Activated T-cell treated with anti-CD3 and anti-CD28 coated beads, Interleukin-2, amount 50 U/mL, for 1 hour (primary cell): ENCODE results near the gene LRP1-AS.

Experiments used
- DNase-seq: peaks from one replicate; pipeline ENCODE4 v3.0.0-alpha.2; 2020

The LRP1-AS gene

GRCh38 chr12:57158665-57159064 is 11.2 kb upstream of the LRP1-AS start:
- DNase-seq: no peak

GRCh38 chr12:57158186-57158585 is 10.8 kb upstream of the LRP1-AS start:
- no peak for DNase-seq

DNA sequence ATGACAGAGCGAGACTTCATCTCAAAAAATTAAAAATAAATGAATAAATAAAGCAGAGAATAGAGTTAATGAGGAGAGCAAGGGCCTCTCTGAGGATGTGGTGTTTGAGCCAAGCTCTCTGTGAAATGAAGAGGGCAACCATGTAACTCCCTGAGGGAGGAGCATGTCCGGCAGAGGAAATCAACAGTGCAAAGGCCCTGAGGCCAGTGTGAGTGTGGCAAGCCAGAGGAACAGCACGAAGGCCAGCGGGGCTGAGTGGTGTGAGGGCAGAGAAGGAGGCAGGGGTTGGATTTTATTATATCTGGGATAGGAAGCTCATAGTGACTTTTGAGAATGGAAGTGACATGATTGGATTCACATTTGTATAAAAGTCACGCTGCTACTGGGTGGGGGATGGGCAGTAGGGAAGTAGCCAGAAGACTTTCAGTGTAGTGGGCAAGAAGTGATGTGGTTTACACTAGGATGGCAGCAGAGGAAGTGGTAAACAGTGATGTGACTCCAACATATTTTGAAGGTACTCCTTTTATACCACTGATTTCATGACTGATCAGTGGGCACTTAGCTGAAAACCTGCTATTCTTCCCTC is 10.3 kb upstream of the LRP1-AS start:
- no peak for DNase-seq

- no peak for DNase-seq
Measured at GRCh38 chr12:57156701-57157403, 9.4 kb upstream of the LRP1-AS start.

DNA sequence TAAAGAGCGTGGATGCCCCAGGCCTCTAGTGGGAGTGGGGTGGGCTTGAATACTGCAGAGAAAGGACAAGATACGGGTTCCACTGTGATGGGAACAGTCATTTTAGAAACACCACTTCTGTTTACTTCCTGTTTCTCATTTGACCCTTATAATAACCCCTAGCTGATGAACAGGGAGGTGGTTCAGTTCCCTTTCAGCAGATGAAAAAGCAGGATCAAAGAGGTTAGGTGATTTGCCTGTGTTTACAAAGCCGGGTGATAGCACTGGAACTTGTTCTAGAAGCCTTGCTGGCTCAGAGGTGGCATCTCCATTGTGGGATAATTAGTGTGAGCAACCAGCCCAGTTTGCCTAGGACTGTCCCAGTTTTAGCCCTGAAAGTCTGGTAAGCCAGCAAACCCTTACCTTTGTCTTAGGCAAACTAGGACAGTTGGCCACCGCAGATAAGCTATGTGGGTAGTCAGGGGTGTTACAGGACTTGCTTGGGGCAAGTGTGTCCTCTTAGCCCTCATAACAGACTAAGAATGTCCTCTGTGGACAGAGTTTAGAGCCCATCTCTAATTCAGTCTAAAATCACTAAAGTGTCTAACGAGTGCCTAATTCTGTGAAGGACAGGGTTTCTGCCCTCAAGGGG is 7.5 kb upstream of the LRP1-AS start:
- no peak for DNase-seq

- DNase-seq: no peak
Measured at GRCh38 chr12:57154076-57154475, 6.7 kb upstream of the LRP1-AS start.

- DNase-seq: no peak
Measured at GRCh38 chr12:57153415-57153997, 6.1 kb upstream of the LRP1-AS start.

DNA sequence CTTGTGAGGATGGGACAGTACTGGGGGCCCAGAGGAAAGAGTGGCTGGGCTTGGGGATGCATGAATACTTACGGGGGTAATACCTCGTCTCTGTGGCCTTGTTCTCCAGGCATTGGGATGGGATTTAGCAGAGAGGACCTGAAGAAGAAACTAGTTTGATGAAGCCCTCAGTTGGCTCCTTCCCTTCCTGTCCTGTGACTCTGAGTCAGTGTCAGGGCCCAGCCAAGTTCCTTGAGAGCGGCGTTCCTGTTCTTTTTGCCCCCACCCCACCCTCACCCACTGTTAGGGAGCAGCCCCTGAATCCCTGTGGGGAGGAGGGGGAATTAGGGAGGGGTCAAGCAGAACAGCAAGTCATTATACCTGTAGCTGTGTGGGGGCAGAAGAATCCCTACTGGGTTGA is 5.2 kb upstream of the LRP1-AS start:
- DNase-seq: no peak

GRCh38 chr12:57151741-57152630 is 4.6 kb upstream of the LRP1-AS start:
- no peak for DNase-seq

DNA sequence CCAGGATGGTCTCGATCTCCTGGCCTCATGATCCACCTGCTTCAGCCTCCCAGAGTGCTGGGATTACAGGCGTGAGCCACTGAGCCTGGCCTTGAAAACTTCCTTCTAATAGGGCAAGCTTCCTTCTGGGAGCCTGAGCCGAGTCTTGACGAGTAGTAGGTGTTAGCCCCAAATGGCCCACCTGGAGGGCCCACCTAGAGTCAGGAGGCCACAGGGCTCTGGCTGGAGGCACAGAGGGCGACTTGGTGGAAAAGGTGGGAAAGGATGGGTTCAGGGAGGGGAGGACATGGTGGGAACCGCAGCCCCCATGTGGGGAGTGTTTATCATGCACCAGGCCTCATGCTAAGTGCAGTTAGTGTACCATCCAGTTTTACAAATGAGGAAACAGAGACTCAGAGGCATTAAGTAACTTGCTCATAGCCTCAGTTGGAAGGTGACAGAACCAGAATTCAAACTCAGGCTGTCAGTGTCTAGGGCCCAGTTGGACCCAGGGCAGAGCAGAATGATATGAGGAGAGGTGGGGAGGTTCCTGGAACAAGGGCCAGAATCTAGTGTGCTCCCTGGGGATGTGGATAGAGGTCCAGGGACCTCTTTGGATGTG is 3.1 kb upstream of the LRP1-AS start:
- no peak for DNase-seq

GRCh38 chr12:57149245-57149900 is 2.0 kb upstream of the LRP1-AS start:
- DNase-seq: no peak

DNA sequence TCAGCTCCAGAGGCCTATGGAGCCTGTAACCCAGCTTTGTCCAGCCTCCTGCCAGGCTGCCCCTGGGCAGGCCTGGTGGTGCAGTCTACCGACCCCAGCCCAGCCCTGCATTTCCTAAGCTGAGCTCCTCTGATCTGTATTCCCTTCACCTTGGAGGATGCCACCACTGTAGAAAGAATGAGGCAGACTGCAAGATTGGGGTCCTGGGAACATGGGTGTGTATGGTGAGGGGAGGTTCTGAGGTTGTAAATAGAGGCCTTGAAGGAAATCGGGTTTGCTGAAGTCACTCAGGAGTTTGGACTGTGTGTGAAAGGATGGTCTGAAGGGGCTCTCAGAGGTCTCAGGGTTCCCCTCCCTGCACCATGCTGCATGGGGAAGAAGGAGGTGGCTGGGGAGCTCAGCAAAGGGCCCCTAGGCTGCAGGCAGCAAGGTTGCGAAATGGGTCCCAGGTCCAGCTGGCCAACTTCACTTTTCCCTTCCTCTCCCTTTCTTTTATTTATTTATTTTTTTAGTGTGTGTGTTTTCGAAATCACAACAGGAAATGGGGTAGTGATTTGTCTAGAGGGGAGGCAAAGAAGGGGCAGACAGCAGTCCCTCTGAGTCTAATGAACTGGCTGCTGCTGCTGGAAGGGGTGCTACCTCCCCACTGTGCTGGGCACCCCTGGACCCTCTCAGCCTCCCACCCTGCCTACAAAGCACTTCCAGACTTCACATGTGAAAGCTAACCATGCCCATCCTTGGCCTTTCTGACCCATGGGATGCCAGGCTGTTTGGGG is 1.2 kb upstream of the LRP1-AS start:
- DNase-seq: no peak

GRCh38 chr12:57146092-57146491 is 1.3 kb downstream of the LRP1-AS start:
- DNase-seq: no peak

DNA sequence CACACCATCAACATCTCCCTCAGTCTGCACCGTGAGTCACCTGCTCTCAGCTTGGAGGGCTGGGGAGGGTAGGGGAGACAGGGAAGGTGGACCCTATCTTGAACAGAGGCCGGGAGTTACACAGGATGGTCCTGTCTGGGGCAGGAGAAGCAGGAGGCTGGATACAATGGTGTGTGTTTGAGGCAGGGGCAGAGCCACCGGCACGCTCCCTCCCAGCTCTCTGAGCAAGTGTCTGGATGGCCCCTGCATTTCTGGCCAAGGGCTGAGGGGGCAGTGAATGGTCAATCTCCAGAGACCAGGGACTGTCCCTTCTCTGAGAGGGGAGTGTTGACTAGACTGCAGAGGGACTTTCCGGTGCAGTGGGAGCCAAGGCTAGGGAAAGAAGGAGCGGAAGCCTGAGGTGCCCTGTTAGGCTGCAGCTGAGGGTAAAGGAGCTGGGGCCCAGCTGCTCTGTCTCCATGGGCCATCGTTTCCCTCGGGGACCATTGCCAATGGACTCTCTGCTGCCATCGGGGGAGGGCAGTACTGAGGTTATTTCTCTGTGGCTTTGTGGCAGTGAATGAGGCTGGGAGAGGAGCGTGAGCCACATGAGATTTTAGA is 1.9 kb downstream of the LRP1-AS start:
- DNase-seq: no peak

DNA sequence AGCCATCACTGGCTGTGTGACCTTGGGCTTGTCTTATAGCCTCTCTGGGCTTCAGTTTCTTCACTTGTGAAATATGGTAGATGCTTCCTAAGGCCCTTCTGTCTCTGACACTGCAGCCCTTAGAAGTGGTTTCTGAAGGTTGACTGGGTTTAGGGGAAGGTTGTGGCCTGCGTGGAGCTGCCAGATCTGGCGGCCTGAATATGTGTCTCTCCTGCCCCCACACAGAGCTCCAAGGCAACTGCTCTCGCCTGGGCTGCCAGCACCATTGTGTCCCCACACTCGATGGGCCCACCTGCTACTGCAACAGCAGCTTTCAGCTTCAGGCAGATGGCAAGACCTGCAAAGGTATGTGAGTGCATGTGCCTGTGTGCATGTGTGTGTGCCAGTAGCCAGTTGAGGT is 4.0 kb downstream of the LRP1-AS start:
- no peak for DNase-seq

- no peak for DNase-seq
Measured at GRCh38 chr12:57142727-57143126, 4.7 kb downstream of the LRP1-AS start.

- no peak for DNase-seq
Measured at GRCh38 chr12:57142121-57142520, 5.3 kb downstream of the LRP1-AS start.

GRCh38 chr12:57141249-57141648 is 6.2 kb downstream of the LRP1-AS start:
- DNase-seq: no peak

GRCh38 chr12:57139796-57140649 is 7.4 kb downstream of the LRP1-AS start:
- no peak for DNase-seq
